ENCODE data around the gene PYROXD2. TPM values are rescaled to one million over a fixed set of nuclear protein-coding genes. Genes with fewer than 3 reads are reported as not detected.
A peak's percentile ranks its signal among the peaks of the same experiment; 100 is the strongest.

PYROXD2 gene
- total RNA-seq, 2 experiments from 2014 or later = 0.41 to 4.3 TPM

DNA sequence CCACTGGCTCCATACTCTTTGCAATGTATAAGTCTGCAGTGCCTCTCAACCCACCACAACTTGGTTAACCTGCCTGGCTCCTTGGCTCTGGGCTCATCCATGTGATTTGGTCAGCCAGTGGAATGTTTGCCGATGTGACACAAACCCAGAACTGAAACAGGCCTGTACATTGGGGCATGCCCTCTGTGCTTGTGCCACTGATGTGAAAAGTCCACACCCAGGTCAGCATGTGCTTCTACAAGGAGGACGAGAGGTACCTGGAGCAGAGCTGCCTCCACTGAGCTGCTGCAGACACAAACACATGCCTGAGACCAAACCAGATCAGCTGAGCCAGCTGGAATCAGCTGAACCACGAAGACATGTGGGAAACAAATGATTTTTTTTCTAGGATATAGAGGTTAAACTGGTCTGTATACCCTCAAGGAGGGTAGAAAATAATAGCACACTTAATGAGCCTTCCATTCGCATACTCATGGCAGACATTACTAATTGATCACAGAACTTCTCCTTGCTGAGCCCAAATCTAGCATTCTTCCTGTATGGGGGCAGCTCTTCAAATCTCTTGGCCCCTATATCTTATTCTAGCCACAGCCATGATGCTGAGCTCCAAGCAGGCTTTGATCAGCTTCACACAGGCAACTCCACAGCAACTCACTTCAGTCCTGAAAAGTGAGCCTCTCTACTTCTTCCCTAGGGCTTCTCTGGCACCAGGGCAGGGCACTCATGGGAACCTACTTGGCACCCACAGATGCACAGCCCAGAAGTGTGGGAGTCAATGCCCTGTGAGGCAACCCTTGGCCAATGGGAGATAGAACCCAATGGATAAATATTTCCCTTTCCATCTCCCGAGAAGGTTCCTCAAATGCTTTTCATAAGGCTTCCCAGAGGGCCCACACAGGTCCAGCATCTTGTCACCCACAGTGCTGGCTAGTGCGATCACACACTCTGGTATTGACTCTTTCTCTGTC lies 18.6 kb downstream of the PYROXD2 start:
- Histone ChIP-seq H2AFZ (ENCODE audit: low read length) (no peak overlapping the region), H3K27ac (ENCODE audit: low read depth, low read length, poor library complexity, severe bottlenecking) (no peak overlapping the region), H3K36me3 (ENCODE audit: insufficient read depth, low read length) (no peaks in the 10 kb centered on the region), H3K9me3 (ENCODE audit: low read length) (no peaks in the 10 kb centered on the region), H3K4me2 (ENCODE audit: low read length) (no peak overlapping the region), H4K20me1 (ENCODE audit: insufficient read depth, low read length) (no peaks in the 10 kb centered on the region), H3K9me2 (ENCODE audit: insufficient read depth, low read length) (no peaks in the 10 kb centered on the region), H3K4me1 (ENCODE audit: insufficient read depth, low read length, poor library complexity, severe bottlenecking) (peaks cover under 1% of the 10 kb centered on the region), H3K79me2 (ENCODE audit: insufficient read depth, low read depth, low read length) (no peaks in the 10 kb centered on the region), H3K4me3 (ENCODE audit: low read depth, low read length, poor library complexity, severe bottlenecking) (no peak overlapping the region)
- ChIA-PET POLR2A (no interaction called here), CTCF (ENCODE audit: unreplicated experiment) (interaction anchor here (1.9 kb wide), 1 partner anchor 227 kb away, joined by 7 read pairs; no protein-coding TSS in a partner anchor)
- TF ChIP-seq, protein P1, sequence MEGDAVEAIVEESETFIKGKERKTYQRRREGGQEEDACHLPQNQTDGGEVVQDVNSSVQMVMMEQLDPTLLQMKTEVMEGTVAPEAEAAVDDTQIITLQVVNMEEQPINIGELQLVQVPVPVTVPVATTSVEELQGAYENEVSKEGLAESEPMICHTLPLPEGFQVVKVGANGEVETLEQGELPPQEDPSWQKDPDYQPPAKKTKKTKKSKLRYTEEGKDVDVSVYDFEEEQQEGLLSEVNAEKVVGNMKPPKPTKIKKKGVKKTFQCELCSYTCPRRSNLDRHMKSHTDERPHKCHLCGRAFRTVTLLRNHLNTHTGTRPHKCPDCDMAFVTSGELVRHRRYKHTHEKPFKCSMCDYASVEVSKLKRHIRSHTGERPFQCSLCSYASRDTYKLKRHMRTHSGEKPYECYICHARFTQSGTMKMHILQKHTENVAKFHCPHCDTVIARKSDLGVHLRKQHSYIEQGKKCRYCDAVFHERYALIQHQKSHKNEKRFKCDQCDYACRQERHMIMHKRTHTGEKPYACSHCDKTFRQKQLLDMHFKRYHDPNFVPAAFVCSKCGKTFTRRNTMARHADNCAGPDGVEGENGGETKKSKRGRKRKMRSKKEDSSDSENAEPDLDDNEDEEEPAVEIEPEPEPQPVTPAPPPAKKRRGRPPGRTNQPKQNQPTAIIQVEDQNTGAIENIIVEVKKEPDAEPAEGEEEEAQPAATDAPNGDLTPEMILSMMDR (conservative IDR thresholded peaks at IDR 0.05; ENCODE audit: low read length) = no peak
- TF ChIP-seq EZH2phosphoT487 (IDR thresholded peaks at IDR 0.05; ENCODE audit: borderline replicate concordance, low read depth, low read length) = no peak
- no peak for DNase-seq (ENCODE audit: low spot score)
- intact Hi-C loops (cut with micrococcal nuclease; ENCODE audit: unreplicated experiment) = loop anchor here (10.0 kb wide), 1 partner anchor 482 kb away; no protein-coding TSS in a partner anchor
- no TSS peak for BruUV-seq (replicated peaks)

DNA sequence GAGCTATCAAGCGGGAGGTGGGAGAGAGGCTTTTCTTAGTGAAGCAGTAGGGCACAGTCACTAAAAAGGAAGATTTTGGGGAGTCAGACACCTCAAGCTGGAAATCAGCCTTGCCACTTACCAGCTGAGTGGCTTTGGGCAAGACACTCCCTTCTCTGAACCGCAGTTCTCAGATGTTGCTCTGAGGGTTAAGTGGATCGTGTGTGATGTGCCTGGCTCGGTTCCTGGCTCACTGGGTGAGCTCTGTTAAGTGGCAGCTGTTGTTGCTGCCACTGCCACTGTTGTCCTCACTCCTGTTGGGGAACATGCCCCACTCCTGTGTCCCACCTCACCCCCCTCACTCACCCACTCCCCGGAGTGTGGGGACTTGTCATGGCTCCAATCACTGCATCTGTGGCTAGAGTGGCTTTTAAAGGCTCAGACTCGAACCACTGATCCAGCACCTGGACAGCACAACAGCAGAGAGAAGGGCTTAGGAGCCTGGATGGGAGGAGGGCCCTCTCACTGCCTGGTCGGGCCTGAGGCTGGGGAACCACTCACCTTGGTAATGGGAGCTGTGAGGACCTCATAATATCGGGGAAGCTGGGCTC lies 20.0 kb downstream of the PYROXD2 start:
- Histone ChIP-seq H3K9me2 (ENCODE audit: insufficient read depth, low read length) (no peaks in the 10 kb centered on the region), H3K36me3 (ENCODE audit: insufficient read depth, low read length) (no peaks in the 10 kb centered on the region), H3K4me2 (ENCODE audit: low read length) (no peak overlapping the region), H3K79me2 (ENCODE audit: insufficient read depth, low read depth, low read length) (no peaks in the 10 kb centered on the region), H3K27ac (ENCODE audit: low read depth, low read length, poor library complexity, severe bottlenecking) (no peak overlapping the region), H2AFZ (ENCODE audit: low read length) (no peak overlapping the region), H3K4me1 (ENCODE audit: insufficient read depth, low read length, poor library complexity, severe bottlenecking) (peaks cover 9% of the 10 kb centered on the region), H3K4me3 (ENCODE audit: low read depth, low read length, poor library complexity, severe bottlenecking) (no peak overlapping the region), H4K20me1 (ENCODE audit: insufficient read depth, low read length) (no peaks in the 10 kb centered on the region), H3K9me3 (ENCODE audit: low read length) (no peaks in the 10 kb centered on the region)
- CTCF ChIA-PET (ENCODE audit: unreplicated experiment) = interaction anchor here (0.6 to 1.9 kb wide), 2 partner anchors 226 to 475 kb away, joined by 3 to 7 read pairs; no protein-coding TSS in a partner anchor
- no TSS peak for BruUV-seq (replicated peaks)
- no peak for DNase-seq (ENCODE audit: low spot score)
- TF ChIP-seq, protein P1 (conservative IDR thresholded peaks at IDR 0.05; ENCODE audit: low read length) = 0 out of 2 replicates have a peak, but pooled peaks have one; percentile 18
- no peak for TF ChIP-seq EZH2phosphoT487 (IDR thresholded peaks at IDR 0.05; ENCODE audit: borderline replicate concordance, low read depth, low read length)
- POLR2A ChIA-PET = interaction anchor here (0.7 kb wide), 1 partner anchor 1234 kb away, joined by 3 read pairs; no protein-coding TSS in a partner anchor
- intact Hi-C loops (cut with micrococcal nuclease; ENCODE audit: unreplicated experiment) = loop anchor here (1.0 to 10.0 kb wide), 3 partner anchors 133 to 480 kb away; no protein-coding TSS in a partner anchor
